ENCODE results near the gene ARL2BP. TPM values are rescaled to one million over a fixed set of nuclear protein-coding genes. Genes with fewer than 3 reads are reported as not detected.

ARL2BP gene
- total RNA-seq, 4 donors from 2014 or later, result 44.5 to 75.1 (median 54.6) TPM

DNA sequence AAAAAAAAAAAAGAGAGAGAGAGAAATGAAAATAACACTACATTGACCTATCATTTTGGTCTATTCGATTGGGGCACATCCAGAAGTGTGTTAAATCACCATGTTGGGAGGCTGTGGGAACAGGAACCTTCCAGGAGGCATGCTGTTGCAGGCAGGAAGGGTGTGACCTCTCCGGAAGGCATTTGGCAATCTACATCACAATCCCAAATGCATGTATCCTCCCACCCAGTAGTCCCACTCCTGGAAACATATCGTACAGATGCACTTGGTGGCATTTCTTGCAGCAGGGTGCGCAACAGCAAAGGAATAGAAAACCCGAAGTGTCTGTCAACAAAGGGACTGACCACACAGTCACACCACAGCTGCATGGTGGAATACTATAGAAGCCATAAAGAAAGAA is 31.5 kb downstream of the ARL2BP start:
- no peak for DNase-seq
- WGBS, 2 donors, result 15 to 34% methylated on average over 5 of the region's 5 CpGs
- Histone ChIP-seq H3K4me1 (peaks cover 9 to 67% (median 34%) of the 10 kb centered on the region in 3 donors), H3K36me3 (no peaks in the 10 kb centered on the region), H3K27me3 (no peaks in the 10 kb centered on the region), H3K4me3 (no peak overlapping the region), H3K9me3 (no peaks in the 10 kb centered on the region), H3K27ac (peak overlapping the region in 3 of 4 donors; percentile 79 to 85 (median 81))
- no peak for TF ChIP-seq POLR2A (IDR thresholded peaks at IDR 0.05)
- TF ChIP-seq, protein P1, sequence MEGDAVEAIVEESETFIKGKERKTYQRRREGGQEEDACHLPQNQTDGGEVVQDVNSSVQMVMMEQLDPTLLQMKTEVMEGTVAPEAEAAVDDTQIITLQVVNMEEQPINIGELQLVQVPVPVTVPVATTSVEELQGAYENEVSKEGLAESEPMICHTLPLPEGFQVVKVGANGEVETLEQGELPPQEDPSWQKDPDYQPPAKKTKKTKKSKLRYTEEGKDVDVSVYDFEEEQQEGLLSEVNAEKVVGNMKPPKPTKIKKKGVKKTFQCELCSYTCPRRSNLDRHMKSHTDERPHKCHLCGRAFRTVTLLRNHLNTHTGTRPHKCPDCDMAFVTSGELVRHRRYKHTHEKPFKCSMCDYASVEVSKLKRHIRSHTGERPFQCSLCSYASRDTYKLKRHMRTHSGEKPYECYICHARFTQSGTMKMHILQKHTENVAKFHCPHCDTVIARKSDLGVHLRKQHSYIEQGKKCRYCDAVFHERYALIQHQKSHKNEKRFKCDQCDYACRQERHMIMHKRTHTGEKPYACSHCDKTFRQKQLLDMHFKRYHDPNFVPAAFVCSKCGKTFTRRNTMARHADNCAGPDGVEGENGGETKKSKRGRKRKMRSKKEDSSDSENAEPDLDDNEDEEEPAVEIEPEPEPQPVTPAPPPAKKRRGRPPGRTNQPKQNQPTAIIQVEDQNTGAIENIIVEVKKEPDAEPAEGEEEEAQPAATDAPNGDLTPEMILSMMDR (IDR thresholded peaks at IDR 0.05), result no peak
- intact Hi-C loops (cut with DNase I), result no loop called here

DNA sequence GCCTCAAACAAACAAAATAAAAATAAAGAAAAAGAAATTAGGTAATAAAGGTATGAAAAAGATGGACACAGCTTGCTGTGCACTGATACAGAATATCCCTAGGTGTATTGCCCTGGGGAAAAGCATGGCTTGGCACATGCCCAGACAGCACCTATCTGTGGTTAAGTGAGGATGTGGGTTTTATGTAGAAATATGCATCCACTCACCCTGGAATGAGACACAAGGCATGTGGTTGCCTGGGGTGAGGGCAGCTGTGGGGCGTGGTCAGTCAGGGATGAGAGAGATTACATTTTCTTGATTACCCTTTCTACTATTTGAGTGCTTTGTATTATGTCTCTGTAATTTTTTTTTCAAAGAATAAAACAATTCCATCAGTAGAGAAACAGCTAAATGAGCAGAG is 32.5 kb downstream of the ARL2BP start:
- 25 to 35% methylated on average over 1 of the region's 1 CpG for WGBS, 2 donors
- Histone ChIP-seq H3K27ac (peak overlapping the region in 3 of 4 donors; percentile 79 to 85 (median 81)), H3K36me3 (no peaks in the 10 kb centered on the region), H3K9me3 (no peaks in the 10 kb centered on the region), H3K27me3 (no peaks in the 10 kb centered on the region), H3K4me1 (peaks cover 9 to 72% (median 34%) of the 10 kb centered on the region in 3 donors), H3K4me3 (no peak overlapping the region)
- no peak for DNase-seq
- TF ChIP-seq POLR2A (IDR thresholded peaks at IDR 0.05), result no peak
- TF ChIP-seq, protein P1 (IDR thresholded peaks at IDR 0.05), result no peak
- intact Hi-C loops (cut with DNase I), result no loop called here

DNA sequence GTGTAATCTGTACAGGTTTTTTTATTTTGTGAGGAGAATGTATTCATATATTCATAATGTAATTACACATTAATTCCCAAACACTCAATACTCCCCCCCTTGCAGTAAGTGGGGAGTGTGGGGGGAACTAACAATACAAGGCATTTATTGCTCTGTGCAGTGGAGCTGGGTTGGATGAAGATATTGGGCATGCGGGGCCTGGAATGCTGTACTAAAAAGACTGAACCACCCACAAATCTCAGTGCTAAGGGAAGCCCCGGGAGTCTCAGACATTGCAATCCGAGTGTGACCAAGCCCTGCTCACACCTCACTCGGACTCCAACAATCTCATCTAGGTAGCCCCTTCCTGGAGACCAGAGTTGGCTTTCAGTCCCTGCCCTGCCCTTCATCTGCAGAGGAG is 33.4 kb downstream of the ARL2BP start:
- 74 to 89% methylated on average over 2 to 4 of the region's 4 CpGs for WGBS, 2 donors
- peaks cover 12 to 81% (median 44%) of the 10 kb centered on the region in 3 donors for H3K4me1 ChIP-seq
- no peak overlapping the region for H3K4me3 ChIP-seq
- peaks cover 0 to 4% (median 0%) of the 10 kb centered on the region in 4 donors for H3K27me3 ChIP-seq
- peak overlapping the region in 2 of 4 donors; percentile 81 to 85 for H3K27ac ChIP-seq
- DNase-seq, result no peak
- H3K36me3 ChIP-seq, result no peaks in the 10 kb centered on the region
- TF ChIP-seq, protein P1 (IDR thresholded peaks at IDR 0.05), result no peak
- no peak for TF ChIP-seq POLR2A (IDR thresholded peaks at IDR 0.05)
- intact Hi-C loops (cut with DNase I), result no loop called here
- no peaks in the 10 kb centered on the region for H3K9me3 ChIP-seq

DNA sequence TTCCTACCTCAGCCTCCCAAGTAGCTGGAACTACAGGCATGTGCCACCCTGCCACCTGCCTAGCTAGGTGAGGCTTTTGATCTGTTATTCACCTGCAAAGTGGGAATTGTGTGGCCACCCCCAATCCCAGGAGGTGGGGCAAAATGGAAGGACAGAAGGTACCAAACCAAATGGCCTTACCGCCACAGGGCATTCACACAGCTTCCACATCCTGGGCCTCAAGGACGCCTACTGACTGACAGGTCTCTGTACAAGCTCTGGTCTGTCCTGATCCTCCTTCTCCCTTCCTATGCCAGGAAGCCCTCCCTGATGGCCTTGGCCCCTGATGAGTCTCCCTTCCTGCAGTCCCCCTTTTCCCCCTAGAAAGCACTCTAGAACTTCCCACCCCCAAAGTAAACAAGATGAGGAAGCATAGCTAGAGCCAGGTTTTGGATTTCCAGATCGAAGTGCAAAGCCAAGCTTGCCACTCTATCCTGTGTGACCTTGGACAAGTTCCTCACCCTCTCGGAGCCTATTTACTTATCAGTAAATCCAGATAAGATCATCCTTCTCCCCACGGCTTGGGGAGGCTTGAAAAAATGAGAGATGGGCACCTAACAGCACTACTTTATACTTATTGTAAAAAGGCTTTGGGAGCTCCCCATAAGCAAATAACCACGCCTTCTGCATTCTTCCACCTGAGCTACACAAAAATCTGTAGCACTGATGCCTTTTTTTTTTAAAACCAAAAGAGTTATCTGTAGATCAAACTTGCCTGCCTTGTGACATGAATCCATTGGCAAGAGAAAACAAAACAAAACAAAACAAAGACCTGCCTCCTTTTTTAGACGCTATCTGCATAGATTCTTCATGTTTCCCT is 35.0 kb downstream of the ARL2BP start:
- no peak overlapping the region for H3K4me3 ChIP-seq
- no peak for TF ChIP-seq POLR2A (IDR thresholded peaks at IDR 0.05)
- TF ChIP-seq, protein P1 (IDR thresholded peaks at IDR 0.05), result no peak
- no peaks in the 10 kb centered on the region for H3K36me3 ChIP-seq
- WGBS, 2 donors, result 47 to 52% methylated on average over 7 of the region's 7 CpGs
- no peak for DNase-seq
- H3K4me1 ChIP-seq, result peaks cover 22 to 97% (median 53%) of the 10 kb centered on the region in 3 donors
- intact Hi-C loops (cut with DNase I), result loop anchor here (10.0 kb wide), 1 partner anchor 185 kb away; the partner anchor contains the start of gene CPNE2
- H3K27ac ChIP-seq, result peak overlapping the region in 3 of 4 donors; percentile 1 to 29 (median 11)
- peaks cover 0 to 19% (median 0%) of the 10 kb centered on the region in 4 donors for H3K27me3 ChIP-seq
- H3K9me3 ChIP-seq, result no peaks in the 10 kb centered on the region

DNA sequence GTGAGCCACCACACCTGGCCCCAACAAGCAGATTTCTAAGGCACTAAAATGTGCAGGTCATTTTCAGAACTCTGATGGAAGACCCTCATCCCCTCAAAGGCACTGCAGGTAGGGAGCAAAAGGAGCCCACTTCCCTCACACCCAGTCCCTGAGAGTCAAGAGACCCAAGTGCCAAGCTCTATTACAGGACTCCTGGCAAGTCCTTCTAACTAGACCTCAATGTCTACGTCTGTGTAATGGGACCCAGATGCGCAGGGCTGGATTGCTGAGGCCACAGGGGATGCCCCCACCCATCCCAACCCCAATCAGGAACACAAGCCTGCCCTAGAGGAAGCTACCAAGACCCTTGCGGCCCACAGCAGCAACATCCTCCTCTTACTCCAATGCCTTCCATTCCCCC is 36.7 kb downstream of the ARL2BP start:
- no peak for TF ChIP-seq POLR2A (IDR thresholded peaks at IDR 0.05)
- TF ChIP-seq, protein P1 (IDR thresholded peaks at IDR 0.05), result no peak
- no peak overlapping the region for H3K4me3 ChIP-seq
- H3K9me3 ChIP-seq, result no peaks in the 10 kb centered on the region
- DNase-seq, result no peak
- H3K27me3 ChIP-seq, result peaks cover 0 to 19% (median 0%) of the 10 kb centered on the region in 4 donors
- H3K36me3 ChIP-seq, result no peaks in the 10 kb centered on the region
- 88 to 90% methylated on average over 3 of the region's 3 CpGs for WGBS, 2 donors
- intact Hi-C loops (cut with DNase I), result loop anchor here (10.0 kb wide), 1 partner anchor 187 kb away; the partner anchor contains the start of gene CPNE2
- peaks cover 22 to 85% (median 45%) of the 10 kb centered on the region in 3 donors for H3K4me1 ChIP-seq
- peak overlapping the region in 1 of 4 donors; percentile 85 for H3K27ac ChIP-seq

Data from esophagus squamous epithelium (tissue), 5 donors.